PC-3 (cell line): ENCODE measurements around the gene BTBD16.

Experiments used
- EZH2 ChIP-seq: fragments of 300-600 bp; sonication (generic); IDR thresholded peaks from one replicate; pipeline ENCODE4 v1.6.1; 2017; ENCODE audit warnings: antibody characterized with exemption, mild to moderate bottlenecking, low read length; ENCODE audit not compliant: unreplicated experiment
- EZH2phosphoT487 ChIP-seq: fragments of 300-600 bp; sonication (generic); IDR thresholded peaks from 2 replicates; pipeline ENCODE4 v1.6.1; 2018; ENCODE audit warnings: mild to moderate bottlenecking, antibody characterized with exemption, low read length, borderline replicate concordance
- TF ChIP-seq, protein P1 (sequence below): fragments of 300-600 bp; sonication (generic); conservative IDR thresholded peaks from 2 replicates; pipeline ENCODE4 v1.5.1; 2017; ENCODE audit warnings: antibody characterized with exemption, low read depth, mild to moderate bottlenecking, low read length

- TF ChIP-seq EZH2 (no peak), EZH2phosphoT487 (no peak)
- TF ChIP-seq, protein P1, sequence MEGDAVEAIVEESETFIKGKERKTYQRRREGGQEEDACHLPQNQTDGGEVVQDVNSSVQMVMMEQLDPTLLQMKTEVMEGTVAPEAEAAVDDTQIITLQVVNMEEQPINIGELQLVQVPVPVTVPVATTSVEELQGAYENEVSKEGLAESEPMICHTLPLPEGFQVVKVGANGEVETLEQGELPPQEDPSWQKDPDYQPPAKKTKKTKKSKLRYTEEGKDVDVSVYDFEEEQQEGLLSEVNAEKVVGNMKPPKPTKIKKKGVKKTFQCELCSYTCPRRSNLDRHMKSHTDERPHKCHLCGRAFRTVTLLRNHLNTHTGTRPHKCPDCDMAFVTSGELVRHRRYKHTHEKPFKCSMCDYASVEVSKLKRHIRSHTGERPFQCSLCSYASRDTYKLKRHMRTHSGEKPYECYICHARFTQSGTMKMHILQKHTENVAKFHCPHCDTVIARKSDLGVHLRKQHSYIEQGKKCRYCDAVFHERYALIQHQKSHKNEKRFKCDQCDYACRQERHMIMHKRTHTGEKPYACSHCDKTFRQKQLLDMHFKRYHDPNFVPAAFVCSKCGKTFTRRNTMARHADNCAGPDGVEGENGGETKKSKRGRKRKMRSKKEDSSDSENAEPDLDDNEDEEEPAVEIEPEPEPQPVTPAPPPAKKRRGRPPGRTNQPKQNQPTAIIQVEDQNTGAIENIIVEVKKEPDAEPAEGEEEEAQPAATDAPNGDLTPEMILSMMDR: no peak
Observed at GRCh38 chr10:122362621-122363020, 91.5 kb downstream of the BTBD16 start.
